ENCODE results near the gene SMIM22.
"Not testable (repeated sequence)": the region's sequence is repeated elsewhere in the genome, so short reads cannot be mapped to it uniquely, and the experiment has no call there.

Gene SMIM22

GRCh38 chr16:4780235-4780634 is 14.9 kb upstream of the SMIM22 start:
- H3K4me3 ChIP-seq (replicated peaks; ENCODE audit: low read depth, low read length), result no peak overlapping the region
- no peak for TF ChIP-seq CTCF (IDR thresholded peaks at IDR 0.05; ENCODE audit: low read depth, low read length, missing control alignments)
- DNase-seq (ENCODE audit: extremely low read depth, low read depth), result no peak

GRCh38 chr16:4783251-4783950 is 11.8 kb upstream of the SMIM22 start:
- DNase-seq (ENCODE audit: extremely low read depth, low read depth), result no peak
- no peak for TF ChIP-seq CTCF (IDR thresholded peaks at IDR 0.05; ENCODE audit: low read depth, low read length, missing control alignments)
- no peak overlapping the region for H3K4me3 ChIP-seq (replicated peaks; ENCODE audit: low read depth, low read length)

- DNase-seq (ENCODE audit: extremely low read depth, low read depth), result no peak
- H3K4me3 ChIP-seq (replicated peaks; ENCODE audit: low read depth, low read length), result no peak overlapping the region
- no peak for TF ChIP-seq CTCF (IDR thresholded peaks at IDR 0.05; ENCODE audit: low read depth, low read length, missing control alignments)
These were observed 11.2 kb upstream of the SMIM22 start for GRCh38 chr16:4783951-4784336.

GRCh38 chr16:4784444-4784987 is 10.7 kb upstream of the SMIM22 start:
- DNase-seq (ENCODE audit: extremely low read depth, low read depth); H3K4me3 ChIP-seq (replicated peaks; ENCODE audit: low read depth, low read length): not testable (repeated sequence)

GRCh38 chr16:4785758-4786433 is 9.3 kb upstream of the SMIM22 start:
- TF ChIP-seq CTCF (IDR thresholded peaks at IDR 0.05; ENCODE audit: low read depth, low read length, missing control alignments), result no peak

GRCh38 chr16:4787068-4787467 is 8.1 kb upstream of the SMIM22 start:
- no peak for DNase-seq (ENCODE audit: extremely low read depth, low read depth)
- no peak overlapping the region for H3K4me3 ChIP-seq (replicated peaks; ENCODE audit: low read depth, low read length)
- TF ChIP-seq CTCF (IDR thresholded peaks at IDR 0.05; ENCODE audit: low read depth, low read length, missing control alignments), result no peak

More at GRCh38 chr16:4785758-4786433, 9.3 kb upstream of the SMIM22 start:
- DNase-seq (ENCODE audit: extremely low read depth, low read depth), result no peak
- no peak overlapping the region for H3K4me3 ChIP-seq (replicated peaks; ENCODE audit: low read depth, low read length)
